Stimulated activated CD4-positive, alpha-beta T cell treated with anti-CD3 and anti-CD28 coated beads, Interleukin-4, amount 100 ng/mL, for 48 hours (primary cell): ENCODE results near the gene BAG3.

ENCODE experiments used
- DNase-seq, 2 donors: peaks; one replicate each; pipeline ENCODE4 v3.0.0-alpha.2; 2020; ENCODE audit warnings: low read depth in 2 of 2

BAG3 gene

DNA sequence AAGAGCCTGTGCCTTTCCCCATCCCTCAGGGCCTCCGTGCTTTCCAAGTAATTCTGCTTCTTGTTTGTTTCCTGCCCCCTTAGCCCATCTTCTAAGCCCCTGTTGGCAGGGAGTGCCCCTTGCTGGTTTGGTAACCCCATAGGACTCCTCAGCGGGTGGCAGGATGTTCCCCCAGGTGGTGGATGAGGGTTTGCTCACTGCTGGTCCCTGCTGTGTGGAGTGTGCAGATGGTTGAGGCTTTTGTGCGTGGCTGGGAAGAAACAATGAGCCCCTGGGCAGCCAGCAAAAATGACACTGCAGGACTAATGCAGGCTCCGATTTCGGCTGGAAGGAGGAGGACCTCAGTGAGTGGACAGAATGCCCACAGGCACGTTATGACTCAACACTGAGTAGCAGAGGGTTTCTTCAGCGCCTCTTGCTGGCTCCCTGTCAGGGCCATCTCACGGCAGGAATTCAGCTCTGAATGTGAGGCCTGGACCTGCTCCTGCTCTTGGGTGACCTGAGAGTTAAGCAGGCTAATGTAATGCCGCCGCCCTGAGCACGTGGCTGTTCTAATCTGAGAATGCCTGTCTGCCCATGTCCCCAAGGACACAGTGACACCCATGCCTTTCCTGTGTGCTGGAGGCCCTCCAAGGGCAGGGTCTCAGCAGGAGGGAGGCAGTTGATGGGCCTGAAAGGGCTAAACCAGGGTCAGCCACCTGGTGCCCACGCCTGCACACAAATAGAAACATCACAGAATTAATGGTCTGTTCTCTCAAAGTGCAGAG, 16.6 kb downstream of the BAG3 start:
- DNase-seq: no peak

DNA sequence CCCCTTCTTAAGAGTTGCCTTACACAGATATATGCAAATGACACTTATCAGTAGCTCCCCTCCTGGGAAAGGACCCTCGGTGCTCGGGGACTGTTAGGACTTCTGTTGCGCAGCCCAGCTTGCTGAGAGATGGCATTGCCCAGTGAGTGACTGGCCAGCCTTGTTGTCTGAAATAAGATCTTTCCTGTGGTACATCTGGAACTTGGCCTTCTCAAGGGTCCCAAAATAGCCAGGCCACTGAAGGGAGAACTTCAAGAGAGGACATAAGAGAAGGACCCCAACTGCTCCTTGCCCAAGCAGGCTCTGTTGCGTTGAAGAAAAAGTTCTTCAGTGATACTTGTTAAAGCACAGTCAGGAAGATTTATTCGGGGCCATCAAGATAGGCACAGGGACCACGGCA, 17.3 kb downstream of the BAG3 start:
- no peak for DNase-seq

DNA sequence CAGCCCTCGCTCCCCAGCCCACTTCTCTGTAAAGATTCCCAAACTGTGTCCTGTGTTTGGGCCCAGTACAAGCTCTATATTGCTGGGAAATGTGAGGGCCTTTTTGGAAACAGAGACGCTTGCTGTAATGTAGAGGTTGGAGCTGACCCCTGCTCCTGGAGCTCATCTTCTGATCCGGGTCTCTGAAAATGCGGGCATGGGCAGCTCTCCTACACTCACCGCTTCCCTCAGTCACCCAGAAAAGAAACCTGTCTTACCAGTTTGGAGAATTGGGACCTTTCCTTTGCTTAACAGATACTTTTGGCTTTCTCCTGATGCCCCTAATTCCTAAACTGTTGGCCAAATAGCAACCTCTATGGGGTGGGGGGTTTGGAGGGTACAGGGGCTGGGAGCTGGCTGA, 18.2 kb downstream of the BAG3 start:
- DNase-seq: no peak

DNA sequence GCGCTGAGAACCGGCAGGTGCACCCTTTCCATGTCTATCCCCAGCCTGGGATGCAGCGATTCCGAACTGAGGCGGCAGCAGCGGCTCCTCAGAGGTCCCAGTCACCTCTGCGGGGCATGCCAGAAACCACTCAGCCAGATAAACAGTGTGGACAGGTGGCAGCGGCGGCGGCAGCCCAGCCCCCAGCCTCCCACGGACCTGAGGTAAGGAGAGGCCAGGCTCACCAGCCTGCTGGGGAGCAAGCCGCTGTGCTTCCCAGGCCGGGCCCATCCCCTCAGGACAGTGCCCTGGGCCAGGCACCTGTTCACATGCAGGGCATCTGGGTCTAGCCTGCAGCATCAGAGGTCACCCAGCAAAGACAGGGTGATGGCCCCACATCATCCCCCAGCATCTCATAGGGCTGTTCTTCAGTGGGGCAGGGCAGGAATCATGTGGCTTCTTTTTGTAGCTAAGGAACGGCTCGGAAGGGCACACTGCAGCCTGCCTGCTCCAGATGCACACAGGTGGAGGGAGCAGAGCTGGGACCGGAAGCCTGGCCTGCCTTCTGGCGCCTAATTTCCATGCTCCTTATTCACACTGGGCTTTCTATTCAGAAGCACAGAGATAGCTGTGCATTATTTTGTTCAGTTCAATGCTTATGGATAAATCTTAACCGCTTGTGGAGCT, 18.9 kb downstream of the BAG3 start:
- no peak for DNase-seq

DNA sequence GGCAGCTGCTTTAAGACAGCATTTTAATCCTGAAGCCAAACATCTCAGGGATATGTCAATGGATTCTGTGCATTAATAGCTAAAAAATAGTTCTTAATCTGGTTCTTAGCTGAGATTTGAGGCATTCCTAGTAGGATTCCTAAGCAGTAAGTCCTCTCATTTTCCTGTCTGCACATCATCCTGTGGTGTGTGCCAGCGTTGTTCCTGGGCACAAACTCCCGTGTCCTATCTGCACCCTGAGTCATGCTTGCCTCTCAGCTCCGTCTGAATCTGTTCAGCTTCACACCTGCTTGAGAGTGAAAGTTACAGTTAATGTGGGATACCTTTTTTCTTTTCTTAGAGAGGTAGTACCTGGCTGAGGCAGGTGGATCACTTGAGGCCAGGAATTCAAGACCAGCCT, 19.5 kb downstream of the BAG3 start:
- DNase-seq: no peak

DNA sequence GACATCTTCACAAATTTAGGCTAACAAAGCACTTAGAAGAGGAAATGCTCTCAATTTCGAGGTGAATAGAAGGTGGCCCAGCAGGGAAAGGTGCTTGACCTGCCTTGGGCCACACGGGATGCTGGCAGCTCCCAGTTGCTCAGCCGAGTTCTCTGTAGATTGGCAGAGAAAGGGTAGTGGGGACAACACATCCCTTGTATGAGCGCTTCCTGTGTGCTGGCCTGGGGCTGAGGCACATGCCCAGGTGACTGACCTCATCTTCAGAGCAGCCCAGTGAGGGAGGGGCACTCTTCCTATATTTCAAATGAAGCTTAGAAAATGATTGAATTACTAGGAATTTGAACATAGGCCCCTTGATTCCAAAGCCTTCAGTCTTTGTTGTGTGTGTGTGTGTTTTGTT, 20.2 kb downstream of the BAG3 start:
- no peak for DNase-seq

DNA sequence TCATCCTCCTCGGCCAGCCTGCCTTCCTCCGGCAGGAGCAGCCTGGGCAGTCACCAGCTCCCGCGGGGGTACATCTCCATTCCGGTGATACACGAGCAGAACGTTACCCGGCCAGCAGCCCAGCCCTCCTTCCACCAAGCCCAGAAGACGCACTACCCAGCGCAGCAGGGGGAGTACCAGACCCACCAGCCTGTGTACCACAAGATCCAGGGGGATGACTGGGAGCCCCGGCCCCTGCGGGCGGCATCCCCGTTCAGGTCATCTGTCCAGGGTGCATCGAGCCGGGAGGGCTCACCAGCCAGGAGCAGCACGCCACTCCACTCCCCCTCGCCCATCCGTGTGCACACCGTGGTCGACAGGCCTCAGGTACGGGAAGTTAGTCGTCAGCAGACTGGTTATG, 21.1 kb downstream of the BAG3 start:
- no peak for DNase-seq

DNA sequence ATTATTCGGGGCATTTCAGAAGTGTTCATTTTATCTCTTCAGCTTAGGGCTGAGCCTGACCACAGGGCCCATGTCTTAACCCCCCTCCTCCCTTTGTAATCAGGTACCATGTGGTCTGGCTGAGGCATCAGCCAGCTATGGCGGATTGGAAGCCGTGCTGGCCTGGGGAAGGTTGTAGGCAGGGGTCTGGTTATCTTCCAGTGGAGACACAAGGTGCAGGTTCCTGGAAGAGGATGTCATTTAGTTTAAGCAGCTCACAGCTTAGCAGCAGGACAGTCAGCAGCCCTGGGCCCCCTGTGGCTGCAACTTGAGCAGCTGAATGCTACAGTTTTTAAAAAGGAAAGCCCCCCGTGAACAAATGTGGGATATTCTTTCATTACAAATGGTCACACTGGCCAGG, 22.1 kb downstream of the BAG3 start:
- DNase-seq: no peak

DNA sequence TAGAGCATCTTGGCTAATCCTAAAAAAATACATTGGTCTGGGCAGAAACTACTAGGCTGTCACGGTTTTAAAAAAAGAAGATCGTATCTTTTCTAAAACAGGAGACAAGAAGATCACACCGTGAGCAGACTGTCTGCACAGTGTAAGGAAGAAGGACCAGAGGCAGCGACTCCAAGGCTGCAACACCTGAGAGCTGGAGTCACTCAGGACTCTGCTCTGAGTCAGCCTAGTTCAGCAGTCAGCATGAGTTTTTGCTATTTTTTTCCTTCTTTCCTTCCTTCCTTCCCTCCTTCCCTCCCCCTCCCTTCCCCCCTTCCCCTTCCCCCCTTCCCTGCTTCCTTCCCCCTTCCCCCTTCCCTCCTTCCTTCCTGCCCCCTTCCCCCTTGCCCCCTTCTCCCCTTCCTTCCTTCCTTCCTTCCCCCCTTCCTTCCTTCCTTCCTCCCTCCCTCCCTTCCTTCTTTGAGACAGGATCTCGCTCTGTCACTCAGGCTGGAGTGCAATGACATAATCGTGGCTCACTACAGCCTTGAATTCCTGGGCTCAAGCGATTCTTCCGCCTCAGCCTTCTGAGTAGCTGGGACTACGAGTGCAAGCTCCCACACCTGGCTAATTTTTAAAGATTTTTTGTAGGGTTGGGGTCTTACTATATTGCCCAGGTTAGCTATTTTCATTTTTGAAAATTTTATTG, 24.4 kb downstream of the BAG3 start:
- no peak for DNase-seq

DNA sequence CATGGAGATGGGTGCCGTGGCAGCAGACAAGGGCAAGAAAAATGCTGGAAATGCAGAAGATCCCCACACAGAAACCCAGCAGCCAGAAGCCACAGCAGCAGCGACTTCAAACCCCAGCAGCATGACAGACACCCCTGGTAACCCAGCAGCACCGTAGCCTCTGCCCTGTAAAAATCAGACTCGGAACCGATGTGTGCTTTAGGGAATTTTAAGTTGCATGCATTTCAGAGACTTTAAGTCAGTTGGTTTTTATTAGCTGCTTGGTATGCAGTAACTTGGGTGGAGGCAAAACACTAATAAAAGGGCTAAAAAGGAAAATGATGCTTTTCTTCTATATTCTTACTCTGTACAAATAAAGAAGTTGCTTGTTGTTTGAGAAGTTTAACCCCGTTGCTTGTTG, 25.9 kb downstream of the BAG3 start:
- no peak for DNase-seq

DNA sequence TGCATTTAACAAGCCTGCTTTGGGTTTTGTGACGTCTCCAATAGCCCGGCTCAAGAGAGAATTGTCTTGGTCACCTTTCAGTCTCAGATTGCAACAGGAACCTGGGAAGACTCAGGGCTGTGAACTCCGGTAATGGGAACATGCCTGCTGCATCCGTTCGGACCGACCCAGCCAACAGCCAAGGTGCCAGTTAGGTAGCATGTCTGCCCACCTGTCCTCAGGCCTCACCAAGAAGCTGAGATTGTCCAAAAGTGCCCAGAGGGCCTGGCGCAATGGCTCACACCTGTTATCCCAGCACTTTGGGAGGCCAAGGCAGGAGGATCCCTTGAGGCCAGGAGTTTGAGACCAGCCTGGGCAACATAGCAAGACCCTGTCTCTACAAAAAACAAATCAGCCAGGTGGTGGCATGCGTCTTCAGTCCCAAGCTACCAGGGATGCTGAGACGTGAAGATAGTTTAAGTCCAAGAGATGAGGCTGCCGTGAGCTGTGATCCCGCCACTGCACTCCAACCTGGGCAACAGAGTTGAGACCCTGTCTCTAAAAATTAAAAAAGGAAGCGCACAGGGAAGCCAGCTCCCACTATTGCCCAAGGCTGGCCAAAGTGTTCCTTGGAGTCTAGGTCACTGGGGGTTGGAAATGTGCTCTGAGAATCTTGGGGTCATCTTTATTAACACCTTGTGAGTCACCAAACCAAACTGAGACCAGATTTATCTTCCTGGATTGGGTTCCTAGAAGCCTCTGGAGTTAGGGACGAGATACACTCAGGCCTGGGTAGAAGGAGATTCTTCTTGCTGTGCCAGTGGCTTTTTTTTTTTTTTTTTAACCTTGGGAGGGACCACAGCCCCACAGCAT, 26.9 kb downstream of the BAG3 start:
- no peak for DNase-seq

DNA sequence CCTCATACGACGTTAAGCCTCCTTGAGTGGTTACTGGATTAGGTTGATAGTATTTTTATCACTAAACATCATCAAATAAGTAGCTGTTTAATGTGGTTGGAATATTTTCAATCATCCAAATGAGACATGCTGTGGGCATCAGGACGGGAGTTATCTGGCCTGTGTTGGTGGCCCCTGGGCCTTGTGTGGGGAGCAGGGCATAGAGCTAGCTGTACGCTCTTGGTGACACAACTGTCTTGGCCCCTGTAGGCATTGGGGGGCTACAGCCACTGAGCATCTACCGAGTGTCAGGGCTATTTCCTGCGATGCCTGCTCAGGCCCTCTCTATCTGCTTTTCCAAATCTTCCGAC, 28.3 kb downstream of the BAG3 start:
- no peak for DNase-seq

DNA sequence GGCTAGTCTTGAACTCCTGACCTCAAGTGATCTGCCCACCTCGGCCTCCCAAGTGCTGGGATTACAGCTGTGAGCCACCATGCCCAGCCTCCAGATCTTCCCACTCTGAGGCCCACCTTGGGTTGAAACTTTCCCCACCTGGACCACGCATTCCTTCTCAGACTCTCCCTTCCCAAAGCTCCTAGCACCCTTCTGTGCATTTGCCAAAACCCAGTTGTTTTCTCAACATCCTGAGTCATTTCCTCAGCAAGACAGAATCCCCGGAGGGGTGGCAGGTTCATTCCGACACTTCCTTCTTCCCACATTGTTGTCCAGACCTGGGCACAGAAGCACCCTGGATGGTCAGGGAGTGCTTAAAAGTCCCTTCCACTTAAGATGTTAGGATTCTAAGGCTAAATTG, 28.9 kb downstream of the BAG3 start:
- DNase-seq: no peak

DNA sequence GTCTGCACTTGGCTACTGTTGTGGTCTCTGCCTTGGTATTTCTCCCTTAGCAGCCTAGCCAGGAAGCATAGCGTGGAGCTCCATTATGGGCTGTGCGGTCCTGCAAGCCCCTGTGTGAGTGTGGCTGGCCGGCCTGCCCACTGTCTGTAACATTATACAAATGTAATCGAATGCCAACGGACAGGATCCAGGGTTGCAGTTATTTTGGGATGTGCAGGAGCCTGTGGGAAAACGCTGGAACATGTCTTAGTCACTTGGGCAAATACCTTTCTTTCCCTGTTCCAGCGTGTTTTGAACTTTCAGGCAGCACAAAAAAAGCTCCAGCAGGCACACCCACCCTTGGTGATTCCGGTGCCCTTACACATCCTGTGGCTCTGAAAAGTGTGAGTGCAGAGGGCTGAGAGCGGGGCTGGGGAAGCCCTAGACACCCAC, 29.5 kb downstream of the BAG3 start:
- no peak for DNase-seq

DNA sequence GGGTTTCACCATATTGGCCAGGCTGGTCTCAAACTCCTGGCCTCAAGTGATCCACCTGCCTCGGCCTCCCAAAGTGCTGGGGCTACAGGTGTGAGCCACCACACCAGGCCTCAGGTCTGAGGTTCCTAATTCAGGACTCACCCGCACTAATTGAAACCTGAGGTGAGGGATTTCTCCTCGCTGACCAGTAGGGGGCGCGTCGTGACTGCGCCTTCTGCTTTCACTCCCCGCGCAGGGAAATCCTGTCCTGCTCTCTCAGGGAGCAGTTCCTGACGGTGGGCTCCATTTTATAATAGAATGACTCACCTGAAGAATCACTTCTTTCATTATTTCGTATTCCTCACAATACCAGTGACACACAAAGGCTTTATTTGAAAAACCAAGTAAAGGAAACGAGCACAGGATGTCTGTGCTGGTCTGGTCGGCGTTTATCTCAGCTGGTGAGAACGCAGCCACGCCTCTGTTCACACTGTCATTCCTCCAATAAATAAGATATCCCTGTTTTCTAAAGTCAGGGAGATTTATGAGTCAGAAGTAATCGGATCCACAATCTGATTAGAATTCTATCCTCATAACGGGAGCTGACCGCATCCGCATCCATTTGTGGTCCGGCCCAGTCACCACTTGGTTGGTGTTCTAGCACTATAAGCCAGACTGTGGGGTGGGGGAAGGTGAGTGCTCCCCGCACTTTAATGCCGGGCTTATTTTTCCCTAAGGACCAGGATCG, 35.4 kb downstream of the BAG3 start:
- DNase-seq: peak; percentile 80 to 83

DNA sequence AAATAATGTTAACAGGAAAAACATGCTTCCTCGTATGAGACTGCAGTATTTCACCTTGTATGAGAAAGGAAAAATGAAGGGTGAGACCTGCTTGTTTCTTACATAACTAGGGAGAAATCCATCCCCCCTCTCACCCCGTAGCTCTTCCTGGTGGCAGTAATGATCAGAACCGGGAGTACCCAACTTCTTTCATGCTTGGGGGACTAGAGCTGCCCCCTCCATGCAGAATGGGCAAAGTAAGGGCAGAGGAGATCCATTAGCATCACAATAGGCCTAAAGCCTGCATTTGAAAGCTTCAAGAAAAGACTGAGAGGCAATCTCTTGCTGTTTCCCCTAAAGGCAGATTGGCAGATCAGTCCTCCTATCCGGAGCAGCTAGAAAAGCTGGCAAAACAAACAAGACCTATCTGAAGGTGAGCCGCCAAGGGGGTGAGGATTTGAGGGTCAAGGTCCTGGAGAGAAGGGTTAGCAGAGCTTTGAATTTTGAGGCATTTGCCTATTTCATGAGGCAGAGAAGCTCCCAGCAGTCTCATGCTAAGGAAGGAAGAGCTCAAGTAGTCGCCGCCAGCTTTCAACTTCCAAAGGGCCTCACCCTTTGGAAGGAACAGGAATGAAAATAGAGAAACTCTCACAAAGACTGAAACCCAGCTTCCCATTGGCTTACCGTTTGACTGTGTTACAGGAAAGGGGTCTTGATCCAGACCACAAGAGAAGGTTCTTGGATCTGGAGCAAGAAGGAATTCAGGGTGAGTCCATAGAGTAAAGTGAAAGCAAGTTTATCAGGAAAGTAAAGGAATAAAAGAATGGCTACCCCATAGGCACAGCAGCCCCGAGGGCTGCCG, 36.2 kb downstream of the BAG3 start:
- no peak for DNase-seq

DNA sequence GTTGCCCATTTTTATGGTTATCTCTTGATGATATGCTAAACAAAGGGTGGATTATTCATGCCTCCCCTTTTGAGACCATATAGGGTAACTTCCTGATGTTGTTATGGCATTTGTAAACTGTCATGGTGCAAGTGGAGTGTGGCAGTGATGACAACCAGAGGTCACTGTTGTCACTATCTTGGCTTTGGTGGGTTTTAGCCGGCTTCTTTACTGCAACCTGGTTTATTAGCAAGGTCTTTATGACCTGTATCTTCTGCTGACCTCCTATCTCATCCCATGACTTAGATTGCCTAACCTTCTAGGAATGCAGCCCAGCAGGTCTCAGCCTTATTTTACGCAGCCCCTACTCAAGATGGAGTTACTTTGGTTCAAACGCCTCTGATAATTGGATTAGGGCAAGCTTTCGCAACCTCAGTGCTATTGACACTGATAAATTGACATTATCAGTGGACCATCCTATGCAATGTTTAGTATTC, 36.9 kb downstream of the BAG3 start:
- DNase-seq: no peak

DNA sequence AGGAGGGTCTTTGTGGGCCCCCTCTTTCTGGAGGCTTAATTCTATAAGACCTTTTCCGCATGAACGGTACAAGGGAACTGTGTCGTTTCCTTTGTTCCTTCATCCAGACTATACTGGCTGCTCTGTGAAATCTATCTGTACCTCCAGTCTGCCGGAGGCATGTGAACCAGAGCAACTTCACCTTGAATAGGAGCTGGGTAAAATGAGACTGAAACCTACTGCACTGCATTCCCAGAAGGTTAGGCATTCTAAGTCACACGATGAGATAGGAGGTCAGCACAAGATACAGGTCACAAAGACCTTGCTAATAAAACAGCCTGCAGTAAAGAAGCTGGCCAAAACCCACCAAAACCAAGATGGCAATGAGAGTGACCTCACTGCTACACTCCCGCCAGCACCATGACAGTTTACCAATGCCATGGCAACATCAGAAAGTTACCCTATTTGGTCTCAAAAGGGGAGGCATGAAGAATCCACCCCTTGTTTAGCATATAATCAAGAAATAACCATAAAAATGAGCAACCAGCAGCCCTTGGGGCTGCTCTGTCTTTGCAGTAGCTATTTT, 37.9 kb downstream of the BAG3 start:
- no peak for DNase-seq

DNA sequence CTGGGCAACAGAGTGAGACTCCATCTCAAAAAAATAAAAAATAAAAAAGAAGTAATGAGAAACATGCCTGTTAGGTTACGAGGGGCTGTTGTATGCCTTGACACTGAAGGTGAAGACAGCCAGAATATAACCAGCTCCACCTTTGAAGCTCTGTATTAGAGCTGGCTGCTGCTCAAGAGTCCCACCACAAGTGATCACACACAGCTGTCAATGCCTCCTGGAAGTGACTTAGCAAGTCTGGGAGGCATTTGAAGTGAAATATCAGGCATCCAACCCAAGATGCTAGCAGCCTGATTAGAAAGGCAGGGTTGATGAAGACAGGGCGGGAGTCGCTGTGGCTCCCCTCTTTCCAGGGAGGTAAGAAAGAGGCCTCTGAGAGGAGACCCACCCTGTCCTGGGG, 40.5 kb downstream of the BAG3 start:
- no peak for DNase-seq
